Sigmoid colon (tissue), 3 donors: ENCODE data around the gene OGFR.

ENCODE experiments used
- POLR2A ChIP-seq, 2 donors: fragments of 450-650 bp; IDR thresholded peaks; one replicate each; pipeline ENCODE4 v1.6.1; 2016; ENCODE audit warnings: antibody characterized with exemption in 2 of 2, mild to moderate bottlenecking in 2 of 2, moderate library complexity in 2 of 2
- TF ChIP-seq, protein P1 (sequence below), 4 experiments: fragments of 450-650 bp in 3 of 4; fragments of 200-600 bp in 1 of 4; IDR thresholded peaks; one replicate each; pipeline ENCODE4 v1.5.1; 2016 to 2019; ENCODE audit warnings: antibody characterized with exemption in 4 of 4, mild to moderate bottlenecking in 3 of 4, moderate library complexity in 2 of 4

DNA sequence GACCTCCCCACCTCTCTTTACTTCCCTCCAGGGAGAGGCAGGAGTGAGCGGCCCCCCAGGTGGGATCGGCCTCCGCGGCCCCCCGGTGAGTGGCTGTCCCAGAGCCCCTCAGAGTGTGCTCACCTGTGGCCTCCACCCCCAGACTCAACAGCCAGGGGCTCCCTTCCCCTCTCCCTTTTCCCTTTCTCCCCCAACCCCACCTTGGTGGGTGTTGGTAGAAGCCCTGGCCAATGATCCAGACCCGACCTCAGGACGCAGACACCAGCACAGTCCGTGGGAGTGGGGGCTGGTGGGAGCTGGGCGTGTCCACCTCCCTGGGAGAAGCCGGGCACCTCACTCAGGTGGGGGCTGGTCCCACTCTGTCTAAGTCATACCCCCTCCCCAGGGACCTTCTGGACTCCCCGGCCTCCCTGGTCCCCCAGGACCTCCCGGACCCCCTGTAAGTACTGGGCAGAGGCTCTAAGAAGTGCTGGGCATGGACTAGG lies 17.1 kb downstream of the OGFR start:
- TF ChIP-seq, protein P1, sequence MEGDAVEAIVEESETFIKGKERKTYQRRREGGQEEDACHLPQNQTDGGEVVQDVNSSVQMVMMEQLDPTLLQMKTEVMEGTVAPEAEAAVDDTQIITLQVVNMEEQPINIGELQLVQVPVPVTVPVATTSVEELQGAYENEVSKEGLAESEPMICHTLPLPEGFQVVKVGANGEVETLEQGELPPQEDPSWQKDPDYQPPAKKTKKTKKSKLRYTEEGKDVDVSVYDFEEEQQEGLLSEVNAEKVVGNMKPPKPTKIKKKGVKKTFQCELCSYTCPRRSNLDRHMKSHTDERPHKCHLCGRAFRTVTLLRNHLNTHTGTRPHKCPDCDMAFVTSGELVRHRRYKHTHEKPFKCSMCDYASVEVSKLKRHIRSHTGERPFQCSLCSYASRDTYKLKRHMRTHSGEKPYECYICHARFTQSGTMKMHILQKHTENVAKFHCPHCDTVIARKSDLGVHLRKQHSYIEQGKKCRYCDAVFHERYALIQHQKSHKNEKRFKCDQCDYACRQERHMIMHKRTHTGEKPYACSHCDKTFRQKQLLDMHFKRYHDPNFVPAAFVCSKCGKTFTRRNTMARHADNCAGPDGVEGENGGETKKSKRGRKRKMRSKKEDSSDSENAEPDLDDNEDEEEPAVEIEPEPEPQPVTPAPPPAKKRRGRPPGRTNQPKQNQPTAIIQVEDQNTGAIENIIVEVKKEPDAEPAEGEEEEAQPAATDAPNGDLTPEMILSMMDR (IDR thresholded peaks at IDR 0.05) = no peak
- TF ChIP-seq POLR2A (IDR thresholded peaks at IDR 0.05) = no peak
